HEK293 (cell line): ENCODE data around the gene C20orf96.

Experiments used
- CTCF ChIA-PET: fragments of 350-600 bp; formaldehyde crosslinking; extraction: SDS; loops from one replicate; lab custom pipeline; 2021; ENCODE audit warnings: antibody characterized with exemption; lab: Yijun Ruan, JAX
- POLR2A ChIA-PET: fragments of 300-600 bp; formaldehyde crosslinking; extraction: SDS; loops from one replicate; lab custom pipeline; 2020; ENCODE audit warnings: antibody characterized with exemption, inconsistent platforms; lab: Yijun Ruan, JAX
- H3K27ac ChIP-seq: fragments of 200-500 bp; sonication (Bioruptor generic); 2 replicates; pipeline ENCODE4 v1.5.1; 2014; ENCODE audit warnings: low read depth, low read length, control low read depth, inconsistent platforms; ENCODE audit errors: extremely low read depth
- H3K36me3 ChIP-seq, 2 experiments: fragments of 200-500 bp in 1 of 2; sonication (Bioruptor generic) in 1 of 2; 1 replicate in 1 of 2; 2 replicates in 1 of 2; pipeline ENCODE4 v1.5.1; 2014 to 2017; ENCODE audit warnings: inconsistent platforms in 2 of 2, low read length in 2 of 2; ENCODE audit not compliant: control insufficient read depth in 2 of 2, insufficient read depth in 1 of 2
- H3K4me1 ChIP-seq: fragments of 200-500 bp; sonication (Bioruptor generic); 2 replicates; pipeline ENCODE4 v1.5.1; 2014; ENCODE audit warnings: mild to moderate bottlenecking, low read length, inconsistent platforms; ENCODE audit not compliant: control insufficient read depth, insufficient read depth
- H3K4me3 ChIP-seq: 2 replicates; pipeline ENCODE4 v1.5.1; 2011; ENCODE audit warnings: low read depth, mild to moderate bottlenecking, control low read depth, low read length, moderate library complexity
- H3K9me3 ChIP-seq: fragments of 200-500 bp; sonication (Bioruptor generic); 2 replicates; pipeline ENCODE4 v1.5.1; 2014; ENCODE audit warnings: low read depth, low read length, inconsistent platforms; ENCODE audit not compliant: control insufficient read depth, insufficient read depth
- HOXD13 ChIP-seq: sonication (generic); formaldehyde crosslinking; IDR thresholded peaks from 2 replicates; pipeline ENCODE4 v1.8.0; 2022; ENCODE audit warnings: missing genetic modification reagents, borderline replicate concordance
- KLF9 ChIP-seq: fragments of 450-650 bp; formaldehyde crosslinking; IDR thresholded peaks from 2 replicates; pipeline ENCODE4 v1.5.1; 2016; ENCODE audit warnings: missing biosample characterization, missing genetic modification characterization, low read depth
- SCRT2 ChIP-seq: fragments of 450-650 bp; formaldehyde crosslinking; IDR thresholded peaks from 2 replicates; pipeline ENCODE4 v1.5.1; 2016; ENCODE audit warnings: missing biosample characterization, missing genetic modification characterization
- ZBTB48 ChIP-seq: fragments of 450-650 bp; formaldehyde crosslinking; IDR thresholded peaks from 2 replicates; pipeline ENCODE4 v1.5.1; 2016; ENCODE audit warnings: missing biosample characterization, missing genetic modification characterization
- ZEB2 ChIP-seq: fragments of 450-650 bp; formaldehyde crosslinking; IDR thresholded peaks from 2 replicates; pipeline ENCODE4 v1.5.1; 2016; ENCODE audit warnings: missing biosample characterization, missing genetic modification characterization
- ZNF133 ChIP-seq: fragments of 450-650 bp; formaldehyde crosslinking; IDR thresholded peaks from 2 replicates; pipeline ENCODE4 v1.5.1; 2016; ENCODE audit warnings: missing biosample characterization, missing genetic modification characterization
- ZNF157 ChIP-seq: fragments of 450-650 bp; formaldehyde crosslinking; IDR thresholded peaks from 2 replicates; pipeline ENCODE4 v1.5.1; 2016; ENCODE audit warnings: missing biosample characterization, missing genetic modification characterization
- ZNF175 ChIP-seq: fragments of 450-650 bp; formaldehyde crosslinking; IDR thresholded peaks from 2 replicates; pipeline ENCODE4 v1.5.1; 2016; ENCODE audit warnings: missing biosample characterization, missing genetic modification characterization
- ZNF2 ChIP-seq: fragments of 450-650 bp; formaldehyde crosslinking; IDR thresholded peaks from 2 replicates; pipeline ENCODE4 v1.5.1; 2016; ENCODE audit warnings: missing biosample characterization, missing genetic modification characterization
- ZNF239 ChIP-seq: fragments of 450-650 bp; formaldehyde crosslinking; IDR thresholded peaks from 2 replicates; pipeline ENCODE4 v1.5.1; 2016; ENCODE audit warnings: missing biosample characterization, missing genetic modification characterization
- ZNF341 ChIP-seq: fragments of 450-650 bp; formaldehyde crosslinking; IDR thresholded peaks from 2 replicates; pipeline ENCODE4; 2016; ENCODE audit warnings: low read depth, missing biosample characterization, missing genetic modification characterization
- ZNF366 ChIP-seq: fragments of 450-650 bp; formaldehyde crosslinking; conservative IDR thresholded peaks from 2 replicates; pipeline ENCODE4 v1.5.1; 2016; ENCODE audit warnings: missing biosample characterization, missing genetic modification characterization
- ZNF394 ChIP-seq: fragments of 450-650 bp; formaldehyde crosslinking; IDR thresholded peaks from 2 replicates; pipeline ENCODE4 v1.5.1; 2016; ENCODE audit warnings: missing biosample characterization, missing genetic modification characterization, mild to moderate bottlenecking, moderate library complexity, borderline replicate concordance
- ZNF473 ChIP-seq: fragments of 450-650 bp; formaldehyde crosslinking; IDR thresholded peaks from 2 replicates; pipeline ENCODE4 v1.5.1; 2017; ENCODE audit warnings: missing biosample characterization, missing genetic modification characterization
- ZNF600 ChIP-seq: fragments of 450-650 bp; formaldehyde crosslinking; IDR thresholded peaks from 2 replicates; pipeline ENCODE4 v1.5.1; 2016; ENCODE audit warnings: missing biosample characterization, missing genetic modification characterization
- ZNF701 ChIP-seq: fragments of 450-650 bp; formaldehyde crosslinking; IDR thresholded peaks from 2 replicates; pipeline ENCODE4 v1.5.1; 2016; ENCODE audit warnings: missing biosample characterization, missing genetic modification characterization
- ZNF768 ChIP-seq: fragments of 450-650 bp; formaldehyde crosslinking; IDR thresholded peaks from 2 replicates; pipeline ENCODE4 v1.5.1; 2018; ENCODE audit warnings: missing biosample characterization, mild to moderate bottlenecking, missing genetic modification characterization
- ZXDB ChIP-seq: fragments of 450-650 bp; formaldehyde crosslinking; IDR thresholded peaks from 2 replicates; pipeline ENCODE4 v1.5.1; 2016; ENCODE audit warnings: missing biosample characterization, missing genetic modification characterization
- TF ChIP-seq, protein P1 (sequence below): fragments of 450-650 bp; formaldehyde crosslinking; IDR thresholded peaks from 2 replicates; pipeline ENCODE4 v1.5.1; 2016; ENCODE audit warnings: missing biosample characterization, missing genetic modification characterization
- TF ChIP-seq, protein P2 (sequence below): fragments of 450-650 bp; formaldehyde crosslinking; IDR thresholded peaks from 2 replicates; pipeline ENCODE4 v1.5.1; 2016; ENCODE audit warnings: missing biosample characterization, missing genetic modification characterization
- TF ChIP-seq, protein P3 (sequence below): fragments of 450-650 bp; formaldehyde crosslinking; conservative IDR thresholded peaks from 2 replicates; pipeline ENCODE4 v1.5.1; 2016; ENCODE audit warnings: low read depth, missing biosample characterization, missing genetic modification characterization
- TF ChIP-seq, protein P4 (sequence below): fragments of 450-650 bp; formaldehyde crosslinking; IDR thresholded peaks from 2 replicates; pipeline ENCODE4 v1.5.1; 2017; ENCODE audit warnings: missing biosample characterization, missing genetic modification characterization
- TF ChIP-seq, protein P5 (sequence below): fragments of 450-650 bp; formaldehyde crosslinking; IDR thresholded peaks from 2 replicates; pipeline ENCODE4 v1.5.1; 2016; ENCODE audit warnings: missing biosample characterization, missing genetic modification characterization

C20orf96 gene

DNA sequence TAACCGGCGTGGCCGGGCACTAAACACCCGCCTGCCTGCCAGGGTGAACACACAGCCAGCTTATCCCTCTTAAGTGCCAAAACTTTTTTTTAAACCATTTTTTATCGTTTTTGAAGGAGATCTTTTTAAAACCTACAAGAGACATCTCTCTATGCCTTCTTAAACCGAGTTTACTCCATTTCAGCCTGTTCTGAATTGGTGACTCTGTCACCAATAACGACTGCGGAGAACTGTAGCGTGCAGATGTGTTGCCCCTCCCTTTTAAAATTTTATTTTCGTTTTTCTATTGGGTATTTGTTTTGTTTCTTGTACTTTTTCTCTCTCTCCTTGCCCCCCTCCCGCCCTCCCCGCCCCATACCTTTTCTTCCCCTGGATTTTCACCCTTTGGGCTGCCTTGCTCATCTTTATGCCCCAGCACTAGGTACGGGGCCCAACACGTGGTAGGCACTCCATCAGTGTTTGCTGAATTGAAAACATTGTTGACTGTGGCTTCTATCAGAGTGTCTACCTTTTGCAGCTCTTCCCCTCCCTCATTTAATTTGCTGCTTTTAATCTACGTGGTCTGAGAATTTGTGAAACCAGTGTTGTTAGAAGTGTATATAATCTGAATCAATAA is 8.3 kb upstream of the C20orf96 start:
- H3K4me3 ChIP-seq: peak overlapping the region; percentile 53
- no peak for TF ChIP-seq ZNF701 (tag by site-specific recombination)
- no peak for TF ChIP-seq ZNF768 (tag by site-specific recombination)
- no peak for TF ChIP-seq ZBTB48 (tag by site-specific recombination)
- TF ChIP-seq HOXD13: no peak
- TF ChIP-seq SCRT2 (tag by site-specific recombination): no peak
- TF ChIP-seq, protein P1, sequence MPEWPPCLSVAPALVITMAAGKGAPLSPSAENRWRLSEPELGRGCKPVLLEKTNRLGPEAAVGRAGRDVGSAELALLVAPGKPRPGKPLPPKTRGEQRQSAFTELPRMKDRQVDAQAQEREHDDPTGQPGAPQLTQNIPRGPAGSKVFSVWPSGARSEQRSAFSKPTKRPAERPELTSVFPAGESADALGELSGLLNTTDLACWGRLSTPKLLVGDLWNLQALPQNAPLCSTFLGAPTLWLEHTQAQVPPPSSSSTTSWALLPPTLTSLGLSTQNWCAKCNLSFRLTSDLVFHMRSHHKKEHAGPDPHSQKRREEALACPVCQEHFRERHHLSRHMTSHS: no peak
- TF ChIP-seq, all 188 proteins: peak for 0
- Histone ChIP-seq H3K27ac (peak overlapping the region; percentile 98; the same call in 1 of the 2 replicates), H3K9me3 (no peaks in the 10 kb centered on the region), H3K4me1 (peaks cover 27% of the 10 kb centered on the region), H3K36me3 (peaks cover 0 to 15% of the 10 kb centered on the region in 2 experiments; a peak in 1 of 3 replicates)
- ChIA-PET POLR2A (interaction anchor here (0.6 to 6.2 kb wide), 6 partner anchors 10 to 244 kb away, joined by 3 to 74 read pairs (median 3); partner anchors contain the start of genes NRSN2 and SOX12), CTCF (interaction anchor here (0.5 to 4.1 kb wide), 6 partner anchors 22 to 420 kb away, joined by 3 to 21 read pairs (median 4); partner anchors contain the start of gene SOX12)

DNA sequence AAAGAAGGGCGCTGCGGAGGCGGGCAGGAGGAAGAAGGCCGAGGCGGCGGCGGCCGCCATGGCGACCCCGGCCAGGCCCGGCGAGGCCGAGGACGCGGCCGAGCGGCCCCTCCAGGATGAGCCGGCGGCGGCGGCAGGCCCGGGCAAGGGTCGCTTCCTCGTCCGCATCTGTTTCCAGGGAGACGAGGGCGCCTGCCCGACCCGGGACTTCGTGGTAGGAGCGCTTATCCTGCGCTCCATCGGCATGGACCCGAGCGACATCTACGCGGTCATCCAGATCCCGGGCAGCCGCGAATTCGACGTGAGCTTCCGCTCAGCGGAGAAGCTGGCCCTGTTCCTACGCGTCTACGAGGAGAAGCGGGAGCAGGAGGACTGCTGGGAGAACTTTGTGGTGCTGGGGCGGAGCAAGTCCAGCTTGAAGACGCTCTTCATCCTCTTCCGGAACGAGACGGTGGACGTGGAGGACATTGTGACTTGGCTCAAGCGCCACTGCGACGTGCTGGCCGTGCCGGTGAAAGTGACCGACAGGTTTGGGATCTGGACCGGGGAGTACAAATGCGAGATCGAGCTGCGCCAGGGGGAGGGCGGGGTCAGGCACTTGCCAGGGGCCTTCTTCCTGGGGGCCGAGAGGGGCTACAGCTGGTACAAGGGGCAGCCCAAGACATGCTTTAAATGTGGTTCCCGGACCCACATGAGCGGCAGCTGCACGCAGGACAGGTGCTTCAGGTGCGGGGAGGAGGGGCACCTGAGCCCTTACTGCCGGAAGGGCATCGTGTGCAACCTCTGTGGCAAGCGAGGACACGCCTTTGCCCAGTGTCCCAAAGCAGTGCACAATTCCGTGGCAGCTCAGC is 7.6 kb upstream of the C20orf96 start:
- POLR2A ChIA-PET: interaction anchor here (0.6 to 6.2 kb wide), 6 partner anchors 10 to 245 kb away, joined by 3 to 74 read pairs (median 3); partner anchors contain the start of genes NRSN2 and SOX12
- CTCF ChIA-PET: interaction anchor here (1.0 to 2.9 kb wide), 2 partner anchors 31 to 33 kb away, joined by 4 to 15 read pairs; no protein-coding TSS in a partner anchor
- TF ChIP-seq, protein P2, sequence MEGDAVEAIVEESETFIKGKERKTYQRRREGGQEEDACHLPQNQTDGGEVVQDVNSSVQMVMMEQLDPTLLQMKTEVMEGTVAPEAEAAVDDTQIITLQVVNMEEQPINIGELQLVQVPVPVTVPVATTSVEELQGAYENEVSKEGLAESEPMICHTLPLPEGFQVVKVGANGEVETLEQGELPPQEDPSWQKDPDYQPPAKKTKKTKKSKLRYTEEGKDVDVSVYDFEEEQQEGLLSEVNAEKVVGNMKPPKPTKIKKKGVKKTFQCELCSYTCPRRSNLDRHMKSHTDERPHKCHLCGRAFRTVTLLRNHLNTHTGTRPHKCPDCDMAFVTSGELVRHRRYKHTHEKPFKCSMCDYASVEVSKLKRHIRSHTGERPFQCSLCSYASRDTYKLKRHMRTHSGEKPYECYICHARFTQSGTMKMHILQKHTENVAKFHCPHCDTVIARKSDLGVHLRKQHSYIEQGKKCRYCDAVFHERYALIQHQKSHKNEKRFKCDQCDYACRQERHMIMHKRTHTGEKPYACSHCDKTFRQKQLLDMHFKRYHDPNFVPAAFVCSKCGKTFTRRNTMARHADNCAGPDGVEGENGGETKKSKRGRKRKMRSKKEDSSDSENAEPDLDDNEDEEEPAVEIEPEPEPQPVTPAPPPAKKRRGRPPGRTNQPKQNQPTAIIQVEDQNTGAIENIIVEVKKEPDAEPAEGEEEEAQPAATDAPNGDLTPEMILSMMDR (tag by site-specific recombination): peak; percentile 32; the same call in 1 of the 2 replicates
- TF ChIP-seq KLF9 (peak; percentile 79), ZNF600 (tag by site-specific recombination) (peak; percentile 85), ZNF133 (tag by site-specific recombination) (no peak), ZNF157 (no peak), ZNF394 (peak; percentile 100), ZXDB (tag by site-specific recombination) (peak; percentile 46), ZNF239 (tag by site-specific recombination) (no peak), ZNF366 (tag by site-specific recombination) (no peak), ZBTB48 (tag by site-specific recombination) (peak; percentile 92; the same call in 1 of the 2 replicates), ZNF175 (tag by site-specific recombination) (no peak), ZEB2 (peak; percentile 53; the same call in 1 of the 2 replicates), ZNF2 (tag by site-specific recombination) (peak; percentile 47; the same call in 1 of the 2 replicates), ZNF341 (tag by site-specific recombination) (peak; percentile 72), ZNF473 (tag by site-specific recombination) (no peak)
- TF ChIP-seq, protein P3, sequence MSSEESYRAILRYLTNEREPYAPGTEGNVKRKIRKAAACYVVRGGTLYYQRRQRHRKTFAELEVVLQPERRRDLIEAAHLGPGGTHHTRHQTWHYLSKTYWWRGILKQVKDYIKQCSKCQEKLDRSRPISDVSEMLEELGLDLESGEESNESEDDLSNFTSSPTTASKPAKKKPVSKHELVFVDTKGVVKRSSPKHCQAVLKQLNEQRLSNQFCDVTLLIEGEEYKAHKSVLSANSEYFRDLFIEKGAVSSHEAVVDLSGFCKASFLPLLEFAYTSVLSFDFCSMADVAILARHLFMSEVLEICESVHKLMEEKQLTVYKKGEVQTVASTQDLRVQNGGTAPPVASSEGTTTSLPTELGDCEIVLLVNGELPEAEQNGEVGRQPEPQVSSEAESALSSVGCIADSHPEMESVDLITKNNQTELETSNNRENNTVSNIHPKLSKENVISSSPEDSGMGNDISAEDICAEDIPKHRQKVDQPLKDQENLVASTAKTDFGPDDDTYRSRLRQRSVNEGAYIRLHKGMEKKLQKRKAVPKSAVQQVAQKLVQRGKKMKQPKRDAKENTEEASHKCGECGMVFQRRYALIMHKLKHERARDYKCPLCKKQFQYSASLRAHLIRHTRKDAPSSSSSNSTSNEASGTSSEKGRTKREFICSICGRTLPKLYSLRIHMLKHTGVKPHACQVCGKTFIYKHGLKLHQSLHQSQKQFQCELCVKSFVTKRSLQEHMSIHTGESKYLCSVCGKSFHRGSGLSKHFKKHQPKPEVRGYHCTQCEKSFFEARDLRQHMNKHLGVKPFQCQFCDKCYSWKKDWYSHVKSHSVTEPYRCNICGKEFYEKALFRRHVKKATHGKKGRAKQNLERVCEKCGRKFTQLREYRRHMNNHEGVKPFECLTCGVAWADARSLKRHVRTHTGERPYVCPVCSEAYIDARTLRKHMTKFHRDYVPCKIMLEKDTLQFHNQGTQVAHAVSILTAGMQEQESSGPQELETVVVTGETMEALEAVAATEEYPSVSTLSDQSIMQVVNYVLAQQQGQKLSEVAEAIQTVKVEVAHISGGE: peak; percentile 46
- TF ChIP-seq, protein P4, sequence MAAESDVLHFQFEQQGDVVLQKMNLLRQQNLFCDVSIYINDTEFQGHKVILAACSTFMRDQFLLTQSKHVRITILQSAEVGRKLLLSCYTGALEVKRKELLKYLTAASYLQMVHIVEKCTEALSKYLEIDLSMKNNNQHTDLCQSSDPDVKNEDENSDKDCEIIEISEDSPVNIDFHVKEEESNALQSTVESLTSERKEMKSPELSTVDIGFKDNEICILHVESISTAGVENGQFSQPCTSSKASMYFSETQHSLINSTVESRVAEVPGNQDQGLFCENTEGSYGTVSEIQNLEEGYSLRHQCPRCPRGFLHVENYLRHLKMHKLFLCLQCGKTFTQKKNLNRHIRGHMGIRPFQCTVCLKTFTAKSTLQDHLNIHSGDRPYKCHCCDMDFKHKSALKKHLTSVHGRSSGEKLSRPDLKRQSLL (tag by site-specific recombination): peak; percentile 78
- TF ChIP-seq, protein P5, sequence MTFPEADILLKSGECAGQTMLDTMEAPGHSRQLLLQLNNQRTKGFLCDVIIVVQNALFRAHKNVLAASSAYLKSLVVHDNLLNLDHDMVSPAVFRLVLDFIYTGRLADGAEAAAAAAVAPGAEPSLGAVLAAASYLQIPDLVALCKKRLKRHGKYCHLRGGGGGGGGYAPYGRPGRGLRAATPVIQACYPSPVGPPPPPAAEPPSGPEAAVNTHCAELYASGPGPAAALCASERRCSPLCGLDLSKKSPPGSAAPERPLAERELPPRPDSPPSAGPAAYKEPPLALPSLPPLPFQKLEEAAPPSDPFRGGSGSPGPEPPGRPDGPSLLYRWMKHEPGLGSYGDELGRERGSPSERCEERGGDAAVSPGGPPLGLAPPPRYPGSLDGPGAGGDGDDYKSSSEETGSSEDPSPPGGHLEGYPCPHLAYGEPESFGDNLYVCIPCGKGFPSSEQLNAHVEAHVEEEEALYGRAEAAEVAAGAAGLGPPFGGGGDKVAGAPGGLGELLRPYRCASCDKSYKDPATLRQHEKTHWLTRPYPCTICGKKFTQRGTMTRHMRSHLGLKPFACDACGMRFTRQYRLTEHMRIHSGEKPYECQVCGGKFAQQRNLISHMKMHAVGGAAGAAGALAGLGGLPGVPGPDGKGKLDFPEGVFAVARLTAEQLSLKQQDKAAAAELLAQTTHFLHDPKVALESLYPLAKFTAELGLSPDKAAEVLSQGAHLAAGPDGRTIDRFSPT (tag by site-specific recombination): peak; percentile 84

More for the DNA sequence above, 7.6 kb upstream of the C20orf96 start:
- Histone ChIP-seq H3K27ac (peak overlapping the region; percentile 98), H3K9me3 (no peaks in the 10 kb centered on the region), H3K4me1 (peaks cover 27% of the 10 kb centered on the region), H3K36me3 (peaks cover 0 to 15% of the 10 kb centered on the region in 2 experiments; a peak in 1 of 3 replicates), H3K4me3 (peak overlapping the region; percentile 53)
